DMS153 (cell line): ENCODE results near the gene MAS1.
"Not testable (repeated sequence)": the region's sequence is repeated elsewhere in the genome, so short reads cannot be mapped to it uniquely, and the experiment has no call there.

Source experiments
- DNase-seq: peaks from one replicate; lab custom pipeline; 2025; lab: John Stamatoyannopoulos, UW

Gene MAS1

GRCh38 chr6:159890792-159891191 lies at the start of gene MAS1:
TSS of gene MAS1 (plus strand) at chr6:159890988. CDS start at chr6:159906956, 15,968 bp downstream.
- no peak for DNase-seq

GRCh38 chr6:159842035-159842434 lies 48.8 kb upstream of the MAS1 start:
- DNase-seq, result no peak

- DNase-seq, result peak; percentile 28
Observed at GRCh38 chr6:159844737-159845645, 45.8 kb upstream of the MAS1 start.

DNA sequence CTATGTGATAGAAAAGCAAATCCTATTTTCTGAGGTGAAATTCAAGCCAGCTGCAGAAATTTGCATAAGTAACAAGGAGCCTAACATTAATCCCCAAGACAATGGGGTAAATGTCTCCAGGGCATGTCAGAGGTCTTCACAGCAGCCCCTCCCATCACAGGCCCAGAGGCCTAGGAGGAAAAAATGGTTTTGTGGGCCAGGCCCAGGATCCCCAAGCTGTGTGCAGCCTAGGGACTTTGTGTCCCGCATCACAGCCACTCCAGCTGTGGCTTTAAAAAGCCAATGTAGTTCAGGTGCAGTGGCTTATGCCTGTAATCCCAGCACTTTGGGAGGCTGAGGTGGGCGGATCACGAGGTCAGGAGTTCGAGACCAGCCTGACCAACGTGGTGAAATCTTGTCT lies 42.2 kb upstream of the MAS1 start:
- not testable (repeated sequence) for DNase-seq

GRCh38 chr6:159849851-159850250 lies 40.9 kb upstream of the MAS1 start:
- not testable (repeated sequence) for DNase-seq

- DNase-seq, result peak; percentile 29
Observed at GRCh38 chr6:159852877-159853276, 37.9 kb upstream of the MAS1 start.

GRCh38 chr6:159853754-159854153 lies 37.0 kb upstream of the MAS1 start:
- DNase-seq, result no peak

GRCh38 chr6:159854959-159855358 lies 35.8 kb upstream of the MAS1 start:
- DNase-seq, result no peak

DNA sequence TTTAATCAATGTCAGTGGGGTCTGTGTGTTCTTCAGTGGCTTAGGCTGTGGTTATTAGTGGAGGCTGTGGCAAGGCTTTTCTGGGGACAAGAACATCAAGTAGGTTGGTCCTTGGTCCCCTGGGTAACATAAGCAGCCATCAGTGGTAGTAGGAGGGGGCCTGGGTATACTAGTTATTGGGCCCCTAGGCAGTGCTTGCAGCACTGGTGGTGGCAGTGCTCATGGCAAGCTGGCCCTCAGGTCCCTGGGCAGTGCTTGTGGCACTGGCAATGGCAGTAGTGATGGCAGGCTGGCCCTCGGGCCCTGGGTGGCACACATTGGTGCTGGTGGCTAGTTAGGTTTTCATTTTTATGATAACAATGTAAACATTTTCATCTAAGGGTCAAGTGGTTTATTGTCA lies 32.5 kb upstream of the MAS1 start:
- DNase-seq, result no peak

DNA sequence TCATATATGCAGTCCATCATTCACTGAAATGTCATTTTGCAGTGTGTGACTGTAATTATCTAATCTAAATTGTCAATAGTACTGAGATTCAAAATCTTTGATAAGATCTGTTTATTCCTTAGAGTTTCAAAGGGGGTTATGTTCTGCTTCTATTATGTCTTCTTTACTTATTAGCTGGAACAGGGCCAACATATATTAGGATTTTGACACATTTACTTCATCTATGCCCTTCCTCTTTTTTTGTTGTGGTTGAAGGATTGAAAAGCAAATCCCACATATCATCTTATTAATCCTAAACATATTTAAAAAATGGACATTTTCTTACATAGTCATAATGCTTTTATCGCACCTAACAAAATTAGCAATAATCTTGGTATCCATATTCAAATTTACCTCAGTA lies 30.3 kb upstream of the MAS1 start:
- no peak for DNase-seq

GRCh38 chr6:159862103-159862502 lies 28.7 kb upstream of the MAS1 start:
- DNase-seq, result no peak

DNA sequence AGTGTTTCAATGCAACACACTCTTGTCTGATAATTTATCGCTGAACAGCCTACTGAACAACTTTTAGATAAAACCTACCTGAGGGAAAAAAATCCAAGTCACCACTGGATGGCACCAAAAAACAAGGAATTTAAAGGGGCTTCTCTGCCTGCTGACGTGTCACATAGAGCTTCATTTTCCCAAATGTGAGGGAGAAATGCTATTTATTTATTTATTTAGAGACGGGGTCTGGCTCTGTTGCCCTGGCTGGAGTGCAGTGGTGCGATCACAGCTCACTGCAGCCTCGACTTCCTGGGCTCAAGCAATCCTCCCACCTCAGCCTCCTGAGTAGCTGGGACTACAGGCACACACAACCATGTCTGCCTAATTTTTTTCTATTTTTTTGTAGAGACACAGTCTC lies 27.4 kb upstream of the MAS1 start:
- peak; percentile 39 for DNase-seq

- no peak for DNase-seq
Observed at GRCh38 chr6:159865226-159865920, 25.4 kb upstream of the MAS1 start.

GRCh38 chr6:159866286-159867247 lies 24.2 kb upstream of the MAS1 start:
- DNase-seq, result no peak

DNA sequence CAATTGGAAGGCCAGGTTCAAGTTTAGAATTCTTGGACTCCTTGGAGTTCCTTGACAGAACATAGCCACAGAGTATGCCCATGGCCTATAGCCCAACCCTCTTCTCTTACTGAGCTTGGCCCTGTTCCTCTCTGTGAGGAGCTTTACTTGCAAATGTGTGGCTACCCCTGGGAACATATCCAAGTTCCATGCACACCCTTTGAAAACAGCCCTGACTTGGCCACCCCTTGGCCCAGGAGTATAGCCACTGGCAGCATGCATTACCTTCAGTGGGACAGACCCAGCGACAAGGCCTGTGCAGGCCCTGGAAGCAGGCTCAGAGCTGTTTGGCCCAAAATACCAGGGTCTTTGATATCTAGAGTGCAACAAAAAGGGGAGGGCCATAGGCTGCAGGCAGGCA lies 19.5 kb upstream of the MAS1 start:
- no peak for DNase-seq

DNA sequence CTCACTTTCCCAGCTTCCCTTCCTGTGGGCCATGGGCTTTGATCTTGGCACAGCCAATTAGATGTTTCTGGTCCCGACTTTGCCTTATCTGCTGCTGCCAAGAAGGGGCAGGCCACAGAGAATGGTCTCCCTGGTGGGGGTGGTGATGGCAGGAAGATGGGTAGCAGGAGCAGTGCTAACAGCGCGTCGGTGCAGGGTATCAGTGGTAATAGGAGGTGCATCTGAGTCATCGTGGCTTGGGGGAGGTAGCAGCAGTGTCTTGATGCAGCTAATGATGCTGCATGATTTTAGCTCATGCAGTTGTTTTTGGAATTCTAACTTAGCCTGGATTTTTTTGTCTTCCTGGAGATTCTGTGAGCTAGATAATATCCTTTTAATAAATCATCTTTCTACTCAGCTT lies 18.9 kb upstream of the MAS1 start:
- DNase-seq, result no peak

DNA sequence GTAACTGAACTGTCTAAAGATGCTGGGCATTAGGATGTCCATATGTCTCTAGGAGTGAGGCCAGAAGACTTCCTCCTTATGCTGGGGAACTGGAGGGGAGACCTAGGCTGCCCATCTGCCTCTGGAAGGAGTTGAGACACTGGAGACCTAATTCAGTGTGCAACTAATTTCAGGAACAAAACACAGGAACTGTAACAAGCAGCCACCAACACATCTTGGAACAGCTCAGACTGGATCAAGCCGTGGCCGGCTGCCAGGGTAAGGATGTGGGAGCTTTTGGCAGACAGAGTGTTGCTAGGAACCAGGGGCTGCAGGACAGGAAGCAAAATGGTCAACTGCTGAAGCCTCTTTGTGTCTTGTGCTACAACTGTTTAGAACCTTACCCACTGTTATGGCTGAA lies 16.4 kb upstream of the MAS1 start:
- no peak for DNase-seq

- peak; percentile 60 for DNase-seq
Observed at GRCh38 chr6:159875194-159875593, 15.6 kb upstream of the MAS1 start.

- no peak for DNase-seq
Observed at GRCh38 chr6:159876242-159876641, 14.5 kb upstream of the MAS1 start.

GRCh38 chr6:159877256-159877808 lies 13.5 kb upstream of the MAS1 start:
- no peak for DNase-seq

GRCh38 chr6:159878341-159878740 lies 12.4 kb upstream of the MAS1 start:
- DNase-seq, result no peak

- DNase-seq, result no peak
Observed at GRCh38 chr6:159879856-159880255, 10.9 kb upstream of the MAS1 start.
